Measurements from ENCODE around the gene CEACAM5. TPM values are rescaled to one million over a fixed set of nuclear protein-coding genes. Genes with fewer than 3 reads are reported as not detected.

The CEACAM5 gene
- total RNA-seq, 4 donors from 2014 or later = 86.4 to 374 (median 293) TPM

DNA sequence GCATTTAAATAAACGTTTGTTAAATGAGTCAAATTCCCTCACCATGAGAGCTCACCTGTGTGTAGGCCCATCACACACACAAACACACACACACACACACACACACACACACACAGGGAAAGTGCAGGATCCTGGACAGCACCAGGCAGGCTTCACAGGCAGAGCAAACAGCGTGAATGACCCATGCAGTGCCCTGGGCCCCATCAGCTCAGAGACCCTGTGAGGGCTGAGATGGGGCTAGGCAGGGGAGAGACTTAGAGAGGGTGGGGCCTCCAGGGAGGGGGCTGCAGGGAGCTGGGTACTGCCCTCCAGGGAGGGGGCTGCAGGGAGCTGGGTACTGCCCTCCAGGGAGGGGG, 8.5 kb upstream of the CEACAM5 start:
- DNase-seq = no peak
- Histone ChIP-seq H3K4me1 (no peaks in the 10 kb centered on the region), H3K4me3 (no peak overlapping the region), H3K27ac (no peak overlapping the region), H3K36me3 (no peaks in the 10 kb centered on the region), H3K9me3 (no peaks in the 10 kb centered on the region), H3K27me3 (peaks cover 0 to 72% (median 0%) of the 10 kb centered on the region in 4 donors)
- intact Hi-C loops (cut with DNase I) = no loop called here
- 22% methylated on average over 1 of the region's 2 CpGs; no CpG with 5 or more reads in 1 of the 2 donors for WGBS, 2 donors
- TF ChIP-seq, protein P1, sequence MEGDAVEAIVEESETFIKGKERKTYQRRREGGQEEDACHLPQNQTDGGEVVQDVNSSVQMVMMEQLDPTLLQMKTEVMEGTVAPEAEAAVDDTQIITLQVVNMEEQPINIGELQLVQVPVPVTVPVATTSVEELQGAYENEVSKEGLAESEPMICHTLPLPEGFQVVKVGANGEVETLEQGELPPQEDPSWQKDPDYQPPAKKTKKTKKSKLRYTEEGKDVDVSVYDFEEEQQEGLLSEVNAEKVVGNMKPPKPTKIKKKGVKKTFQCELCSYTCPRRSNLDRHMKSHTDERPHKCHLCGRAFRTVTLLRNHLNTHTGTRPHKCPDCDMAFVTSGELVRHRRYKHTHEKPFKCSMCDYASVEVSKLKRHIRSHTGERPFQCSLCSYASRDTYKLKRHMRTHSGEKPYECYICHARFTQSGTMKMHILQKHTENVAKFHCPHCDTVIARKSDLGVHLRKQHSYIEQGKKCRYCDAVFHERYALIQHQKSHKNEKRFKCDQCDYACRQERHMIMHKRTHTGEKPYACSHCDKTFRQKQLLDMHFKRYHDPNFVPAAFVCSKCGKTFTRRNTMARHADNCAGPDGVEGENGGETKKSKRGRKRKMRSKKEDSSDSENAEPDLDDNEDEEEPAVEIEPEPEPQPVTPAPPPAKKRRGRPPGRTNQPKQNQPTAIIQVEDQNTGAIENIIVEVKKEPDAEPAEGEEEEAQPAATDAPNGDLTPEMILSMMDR (IDR thresholded peaks at IDR 0.05) = no peak
- TF ChIP-seq POLR2A (IDR thresholded peaks at IDR 0.05) = no peak

DNA sequence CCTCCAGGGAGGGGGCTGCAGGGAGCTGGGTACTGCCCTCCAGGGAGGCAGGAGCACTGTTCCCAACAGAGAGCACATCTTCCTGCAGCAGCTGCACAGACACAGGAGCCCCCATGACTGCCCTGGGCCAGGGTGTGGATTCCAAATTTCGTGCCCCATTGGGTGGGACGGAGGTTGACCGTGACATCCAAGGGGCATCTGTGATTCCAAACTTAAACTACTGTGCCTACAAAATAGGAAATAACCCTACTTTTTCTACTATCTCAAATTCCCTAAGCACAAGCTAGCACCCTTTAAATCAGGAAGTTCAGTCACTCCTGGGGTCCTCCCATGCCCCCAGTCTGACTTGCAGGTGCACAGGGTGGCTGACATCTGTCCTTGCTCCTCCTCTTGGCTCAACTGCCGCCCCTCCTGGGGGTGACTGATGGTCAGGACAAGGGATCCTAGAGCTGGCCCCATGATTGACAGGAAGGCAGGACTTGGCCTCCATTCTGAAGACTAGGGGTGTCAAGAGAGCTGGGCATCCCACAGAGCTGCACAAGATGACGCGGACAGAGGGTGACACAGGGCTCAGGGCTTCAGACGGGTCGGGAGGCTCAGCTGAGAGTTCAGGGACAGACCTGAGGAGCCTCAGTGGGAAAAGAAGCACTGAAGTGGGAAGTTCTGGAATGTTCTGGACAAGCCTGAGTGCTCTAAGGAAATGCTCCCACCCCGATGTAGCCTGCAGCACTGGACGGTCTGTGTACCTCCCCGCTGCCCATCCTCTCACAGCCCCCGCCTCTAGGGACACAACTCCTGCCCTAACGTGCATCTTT, 7.8 kb upstream of the CEACAM5 start:
- H3K4me1 ChIP-seq = no peaks in the 10 kb centered on the region
- H3K27ac ChIP-seq = no peak overlapping the region
- WGBS, 2 donors = 74 to 77% methylated on average over 4 to 8 of the region's 13 CpGs
- no peak for DNase-seq
- H3K9me3 ChIP-seq = no peaks in the 10 kb centered on the region
- peaks cover 0 to 72% (median 0%) of the 10 kb centered on the region in 4 donors for H3K27me3 ChIP-seq
- no peak for TF ChIP-seq POLR2A (IDR thresholded peaks at IDR 0.05)
- TF ChIP-seq, protein P1 (IDR thresholded peaks at IDR 0.05) = no peak
- no peak overlapping the region for H3K4me3 ChIP-seq
- intact Hi-C loops (cut with DNase I) = no loop called here
- H3K36me3 ChIP-seq = no peaks in the 10 kb centered on the region

DNA sequence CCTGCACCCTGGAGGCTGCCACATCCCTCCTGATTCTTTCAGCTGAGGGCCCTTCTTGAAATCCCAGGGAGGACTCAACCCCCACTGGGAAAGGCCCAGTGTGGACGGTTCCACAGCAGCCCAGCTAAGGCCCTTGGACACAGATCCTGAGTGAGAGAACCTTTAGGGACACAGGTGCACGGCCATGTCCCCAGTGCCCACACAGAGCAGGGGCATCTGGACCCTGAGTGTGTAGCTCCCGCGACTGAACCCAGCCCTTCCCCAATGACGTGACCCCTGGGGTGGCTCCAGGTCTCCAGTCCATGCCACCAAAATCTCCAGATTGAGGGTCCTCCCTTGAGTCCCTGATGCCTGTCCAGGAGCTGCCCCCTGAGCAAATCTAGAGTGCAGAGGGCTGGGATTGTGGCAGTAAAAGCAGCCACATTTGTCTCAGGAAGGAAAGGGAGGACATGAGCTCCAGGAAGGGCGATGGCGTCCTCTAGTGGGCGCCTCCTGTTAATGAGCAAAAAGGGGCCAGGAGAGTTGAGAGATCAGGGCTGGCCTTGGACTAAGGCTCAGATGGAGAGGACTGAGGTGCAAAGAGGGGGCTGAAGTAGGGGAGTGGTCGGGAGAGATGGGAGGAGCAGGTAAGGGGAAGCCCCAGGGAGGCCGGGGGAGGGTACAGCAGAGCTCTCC, 6.9 kb upstream of the CEACAM5 start:
- no peak overlapping the region for H3K4me3 ChIP-seq
- intact Hi-C loops (cut with DNase I) = no loop called here
- H3K4me1 ChIP-seq = no peaks in the 10 kb centered on the region
- 10 to 11% methylated on average over 5 of the region's 10 CpGs for WGBS, 2 donors
- peaks cover 0 to 72% (median 0%) of the 10 kb centered on the region in 4 donors for H3K27me3 ChIP-seq
- TF ChIP-seq, protein P1 (IDR thresholded peaks at IDR 0.05) = peak in 4 of 6 experiments; percentile 19 to 65 (median 33)
- TF ChIP-seq POLR2A (IDR thresholded peaks at IDR 0.05) = no peak
- H3K36me3 ChIP-seq = no peaks in the 10 kb centered on the region
- H3K27ac ChIP-seq = no peak overlapping the region
- no peaks in the 10 kb centered on the region for H3K9me3 ChIP-seq
- no peak for DNase-seq

DNA sequence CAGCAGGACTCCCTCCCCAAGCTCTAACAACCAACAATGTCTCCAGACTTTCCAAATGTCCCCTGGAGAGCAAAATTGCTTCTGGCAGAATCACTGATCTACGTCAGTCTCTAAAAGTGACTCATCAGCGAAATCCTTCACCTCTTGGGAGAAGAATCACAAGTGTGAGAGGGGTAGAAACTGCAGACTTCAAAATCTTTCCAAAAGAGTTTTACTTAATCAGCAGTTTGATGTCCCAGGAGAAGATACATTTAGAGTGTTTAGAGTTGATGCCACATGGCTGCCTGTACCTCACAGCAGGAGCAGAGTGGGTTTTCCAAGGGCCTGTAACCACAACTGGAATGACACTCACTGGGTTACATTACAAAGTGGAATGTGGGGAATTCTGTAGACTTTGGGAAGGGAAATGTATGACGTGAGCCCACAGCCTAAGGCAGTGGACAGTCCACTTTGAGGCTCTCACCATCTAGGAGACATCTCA, 6.2 kb upstream of the CEACAM5 start:
- DNase-seq = no peak
- H3K27ac ChIP-seq = no peak overlapping the region
- TF ChIP-seq, protein P1 (IDR thresholded peaks at IDR 0.05) = no peak
- no peak for TF ChIP-seq POLR2A (IDR thresholded peaks at IDR 0.05)
- WGBS, 2 donors = 22 to 34% methylated on average over 3 of the region's 3 CpGs
- H3K36me3 ChIP-seq = no peaks in the 10 kb centered on the region
- peaks cover 0 to 6% (median 0%) of the 10 kb centered on the region in 3 donors for H3K4me1 ChIP-seq
- intact Hi-C loops (cut with DNase I) = no loop called here
- peaks cover 0 to 72% (median 0%) of the 10 kb centered on the region in 4 donors for H3K27me3 ChIP-seq
- no peak overlapping the region for H3K4me3 ChIP-seq
- H3K9me3 ChIP-seq = no peaks in the 10 kb centered on the region

Measured in esophagus squamous epithelium (tissue), 5 donors.